HG03196 (cell line): Measurements from ENCODE around the gene RBM20.

Experiments used
- ATAC-seq: cut with Tn5 transposase; IDR thresholded peaks from one replicate; pipeline ENCODE4 v1.9.1; 2021; ENCODE audit not compliant: unreplicated experiment

The RBM20 gene

GRCh38 chr10:110845756-110846620 lies 201.9 kb downstream of the RBM20 start:
- no peak for ATAC-seq

DNA sequence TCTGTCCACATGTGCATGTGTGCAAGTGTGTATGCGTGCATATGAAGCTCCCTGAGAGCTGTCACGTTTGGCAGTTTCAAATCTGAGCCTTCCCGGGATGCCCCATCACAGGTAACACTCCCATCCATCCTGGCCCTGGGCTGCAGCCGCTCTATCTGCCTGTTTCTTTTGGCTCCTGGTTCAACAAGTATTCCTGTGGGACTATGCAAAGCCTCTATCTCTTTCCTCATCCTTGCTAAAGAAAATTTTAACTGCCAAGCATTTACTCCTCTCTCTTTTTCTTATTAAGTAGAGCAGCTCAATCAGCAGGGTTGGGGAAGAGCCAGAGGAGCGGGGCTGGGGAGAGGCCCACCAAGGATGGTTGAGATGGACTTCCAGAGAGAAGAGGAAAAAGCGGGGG lies 203.2 kb downstream of the RBM20 start:
- no peak for ATAC-seq

DNA sequence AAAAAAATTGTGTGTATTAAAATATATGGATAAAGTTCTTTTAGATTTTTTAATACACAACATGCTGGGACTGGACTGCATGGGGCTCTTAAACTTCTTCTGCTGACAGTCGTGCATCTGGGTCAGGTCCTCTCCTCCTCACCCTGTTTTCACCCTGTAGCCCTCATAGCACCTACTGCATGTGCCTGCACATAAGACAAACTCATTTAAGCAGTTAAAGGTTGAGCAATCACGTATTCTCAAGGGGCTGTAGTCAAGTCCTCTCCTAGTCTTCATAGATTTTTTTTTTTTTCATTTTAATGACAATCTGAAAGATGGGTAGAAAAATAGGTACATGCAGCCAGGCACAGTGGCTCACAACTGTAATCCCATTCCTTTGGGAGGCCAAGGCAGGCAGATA lies 204.0 kb downstream of the RBM20 start:
- no peak for ATAC-seq

GRCh38 chr10:110850099-110850498 lies 206.0 kb downstream of the RBM20 start:
- no peak for ATAC-seq

- no peak for ATAC-seq
Observed at GRCh38 chr10:110851020-110851612, 207.0 kb downstream of the RBM20 start.

DNA sequence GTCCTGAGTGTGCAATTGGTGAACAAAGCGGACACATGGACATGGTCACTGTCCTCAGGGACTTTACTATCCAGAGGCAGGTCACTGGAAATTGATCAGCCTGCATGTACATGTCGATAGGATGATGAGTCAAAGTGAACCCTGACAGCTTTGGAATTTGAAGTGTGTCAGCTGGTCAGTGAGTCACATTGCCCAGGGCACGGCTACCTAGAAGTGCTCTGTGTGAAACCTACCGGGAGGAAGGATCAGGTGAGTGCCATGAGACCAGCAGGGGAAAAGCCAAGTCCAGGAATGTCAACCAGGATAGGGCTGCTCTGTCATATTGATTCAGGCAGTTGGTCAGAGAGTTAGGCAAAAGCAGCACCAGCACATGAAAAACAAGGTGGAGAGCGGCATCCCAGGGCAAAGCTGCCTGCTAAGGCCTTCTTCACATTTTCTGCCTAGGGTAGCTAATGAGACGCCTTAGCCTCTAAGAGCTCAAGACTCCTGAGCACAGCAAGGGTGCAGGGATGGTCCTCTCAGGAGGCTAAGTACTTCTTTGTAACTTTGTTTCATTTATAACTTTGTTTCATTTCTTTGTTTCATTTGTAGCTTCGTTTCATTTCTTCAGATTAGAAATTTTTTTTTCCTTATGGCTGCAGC lies 208.2 kb downstream of the RBM20 start:
- ATAC-seq: no peak

DNA sequence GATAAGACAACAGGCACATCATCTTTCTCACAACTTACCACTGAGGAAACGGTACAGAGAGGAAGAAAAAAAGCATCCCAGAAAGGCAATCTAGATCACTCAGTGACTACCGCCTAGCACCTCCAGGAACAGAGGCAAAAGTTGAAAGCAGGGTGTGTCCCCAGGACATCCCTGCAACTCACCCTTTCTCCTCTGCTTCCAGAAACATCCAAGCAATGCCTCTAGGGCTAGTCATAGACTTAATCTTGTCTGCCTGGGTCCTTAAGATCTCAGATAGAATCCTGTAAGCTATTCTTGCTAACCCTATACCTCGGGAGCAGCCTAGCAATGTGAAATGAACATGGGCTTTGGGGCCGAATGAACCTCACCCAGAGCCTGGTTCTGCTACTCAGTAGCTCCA lies 208.8 kb downstream of the RBM20 start:
- ATAC-seq: no peak

DNA sequence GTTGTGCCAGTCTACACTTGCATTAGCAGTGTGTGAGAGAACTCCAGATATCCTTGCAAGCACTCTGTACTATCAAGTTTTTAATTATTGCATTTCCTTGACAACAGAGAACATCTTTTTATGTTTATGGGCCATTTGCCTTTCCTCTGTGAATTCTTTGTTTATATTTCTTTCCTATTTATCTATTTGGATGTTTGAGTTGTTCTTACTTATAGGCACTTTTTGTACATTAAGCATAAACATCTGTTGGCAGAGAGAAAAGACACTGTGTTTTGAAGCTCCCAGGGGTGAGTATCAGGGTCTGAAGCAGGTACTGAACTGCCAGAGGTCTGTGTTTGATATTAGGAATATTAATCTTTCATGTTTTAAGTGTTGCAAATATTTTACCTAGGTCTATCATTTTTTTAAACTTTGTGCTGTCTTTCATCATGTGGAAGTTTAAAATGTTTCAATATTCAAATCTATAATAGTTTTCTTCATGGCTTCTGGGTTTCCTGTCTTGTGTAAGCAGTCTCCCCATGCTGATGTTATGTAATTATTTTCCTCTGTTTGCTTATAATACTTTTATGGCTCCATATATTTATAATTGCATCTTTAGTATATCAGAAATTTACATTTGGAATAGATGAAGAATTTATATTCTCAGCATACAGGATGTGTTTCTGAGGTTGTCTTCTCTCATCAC lies 209.9 kb downstream of the RBM20 start:
- no peak for ATAC-seq

GRCh38 chr10:110857265-110858171 lies 213.4 kb downstream of the RBM20 start:
- peak; percentile 31 for ATAC-seq

DNA sequence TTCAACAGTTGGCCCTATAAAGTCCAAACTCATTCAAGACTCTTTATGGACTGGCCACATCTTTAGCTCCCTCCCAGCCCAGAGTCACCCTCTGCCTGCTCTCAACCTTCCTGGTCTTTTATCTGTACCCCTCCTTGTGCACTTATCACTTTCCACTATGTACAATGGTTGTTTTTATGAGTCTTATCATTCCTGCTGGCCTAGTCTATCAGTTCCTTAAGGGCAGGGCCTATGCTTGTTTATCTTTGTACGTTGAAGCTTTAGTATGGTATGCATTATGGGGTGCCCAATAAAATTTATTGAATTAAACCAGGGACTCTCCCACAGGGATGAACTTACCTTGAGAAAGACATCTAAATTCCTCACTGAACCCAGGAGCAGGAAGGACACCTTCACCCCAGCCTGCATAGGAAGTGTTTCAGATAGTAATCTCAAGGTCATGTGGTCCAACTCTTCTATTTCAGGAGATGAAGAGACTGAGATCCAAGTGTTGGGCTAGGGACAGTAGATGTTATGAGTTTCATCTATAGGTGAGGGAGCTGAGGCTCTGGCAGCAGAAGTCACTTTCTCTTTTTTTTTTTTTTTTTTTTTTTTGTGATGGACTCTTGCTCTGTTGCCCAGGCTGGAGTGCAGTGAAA lies 214.3 kb downstream of the RBM20 start:
- no peak for ATAC-seq

DNA sequence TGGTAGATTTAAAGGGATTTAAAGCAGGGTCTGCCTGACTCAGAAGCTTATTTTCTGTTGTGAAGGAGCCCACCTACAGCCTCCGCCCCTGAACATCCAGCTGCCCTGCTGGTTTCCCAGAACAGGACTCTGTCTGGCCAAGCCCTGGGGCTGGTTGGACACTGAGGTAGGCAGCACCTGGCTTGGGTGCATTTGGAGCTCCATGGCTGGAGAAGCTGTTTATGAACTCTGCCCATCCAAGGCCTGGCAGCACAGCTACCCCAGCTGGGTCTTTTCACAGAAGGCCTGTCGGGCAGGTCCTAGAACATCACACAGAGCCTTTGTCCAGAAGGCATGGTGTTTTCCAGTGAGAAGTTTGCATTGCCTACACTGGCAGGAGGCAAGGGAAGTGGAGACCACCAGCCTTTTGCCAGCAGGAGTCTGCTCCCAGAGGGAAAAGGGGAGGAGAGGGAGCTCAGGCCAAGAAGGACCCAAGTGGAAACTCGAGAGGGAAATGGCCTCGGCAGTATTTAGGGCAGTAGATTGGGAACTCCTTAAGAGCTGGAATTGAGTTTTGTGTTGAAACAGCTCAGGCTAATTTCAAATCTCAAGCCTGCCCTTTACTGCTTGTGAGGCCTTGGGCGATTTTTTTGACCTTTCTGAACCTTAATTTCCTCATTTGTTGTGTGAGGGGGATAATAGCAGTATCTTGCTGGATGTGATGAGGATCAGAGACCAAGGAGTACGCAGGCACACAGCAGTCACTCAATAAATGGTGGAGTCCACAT lies 215.3 kb downstream of the RBM20 start:
- ATAC-seq: no peak

DNA sequence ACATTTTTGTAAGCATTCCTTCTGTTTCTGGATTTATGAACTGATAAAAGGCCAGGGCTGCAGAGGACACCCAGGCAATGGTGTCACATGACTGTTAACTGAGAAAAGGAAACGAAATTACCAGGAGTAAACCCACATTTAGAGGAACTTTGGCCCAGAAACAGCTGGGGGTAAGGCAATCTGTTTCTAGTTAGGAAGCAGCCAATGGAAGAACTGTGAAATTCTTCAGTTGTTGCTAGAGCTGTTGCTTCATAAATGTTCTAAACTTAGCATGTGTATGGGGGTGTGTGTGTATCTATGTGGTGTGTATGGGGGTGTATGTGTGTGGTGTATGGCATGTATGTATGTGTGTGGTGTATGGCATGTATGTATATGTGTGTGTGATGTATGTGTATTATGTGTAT lies 215.8 kb downstream of the RBM20 start:
- ATAC-seq: no peak

DNA sequence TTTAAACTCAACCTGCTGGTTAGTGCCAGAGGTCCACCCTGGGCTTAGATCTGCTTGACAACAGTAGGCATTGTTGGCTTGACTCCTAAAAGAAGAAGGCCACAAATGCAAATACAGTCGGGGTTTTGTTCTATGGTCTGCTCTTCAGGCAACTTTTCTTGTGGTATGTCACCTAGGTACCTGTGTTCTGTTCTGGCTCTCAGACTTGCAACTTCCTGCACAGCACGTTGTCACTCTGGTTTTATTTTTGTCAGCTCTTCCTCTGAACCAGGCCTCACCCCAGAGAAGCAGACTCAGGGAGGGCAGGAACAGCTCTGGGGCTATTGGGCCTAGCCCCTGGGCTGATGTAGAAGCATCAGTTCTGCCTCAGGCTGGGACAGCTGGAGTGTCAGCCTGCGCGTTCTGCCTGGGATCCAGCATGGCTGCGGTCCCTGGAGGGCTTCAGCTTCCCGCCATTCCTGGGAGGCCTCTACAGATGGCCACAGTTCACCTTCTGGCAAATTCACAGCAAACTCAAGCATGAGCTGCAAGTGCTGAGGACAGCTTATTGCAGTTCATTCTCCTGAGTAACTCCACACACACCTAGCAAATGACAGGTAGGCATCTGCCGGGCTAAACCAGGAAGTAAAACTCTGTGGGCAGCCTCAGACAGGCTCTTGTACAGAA lies 216.6 kb downstream of the RBM20 start:
- ATAC-seq: peak; percentile 39

- ATAC-seq: no peak
Observed at GRCh38 chr10:110861476-110861875, 217.3 kb downstream of the RBM20 start.

DNA sequence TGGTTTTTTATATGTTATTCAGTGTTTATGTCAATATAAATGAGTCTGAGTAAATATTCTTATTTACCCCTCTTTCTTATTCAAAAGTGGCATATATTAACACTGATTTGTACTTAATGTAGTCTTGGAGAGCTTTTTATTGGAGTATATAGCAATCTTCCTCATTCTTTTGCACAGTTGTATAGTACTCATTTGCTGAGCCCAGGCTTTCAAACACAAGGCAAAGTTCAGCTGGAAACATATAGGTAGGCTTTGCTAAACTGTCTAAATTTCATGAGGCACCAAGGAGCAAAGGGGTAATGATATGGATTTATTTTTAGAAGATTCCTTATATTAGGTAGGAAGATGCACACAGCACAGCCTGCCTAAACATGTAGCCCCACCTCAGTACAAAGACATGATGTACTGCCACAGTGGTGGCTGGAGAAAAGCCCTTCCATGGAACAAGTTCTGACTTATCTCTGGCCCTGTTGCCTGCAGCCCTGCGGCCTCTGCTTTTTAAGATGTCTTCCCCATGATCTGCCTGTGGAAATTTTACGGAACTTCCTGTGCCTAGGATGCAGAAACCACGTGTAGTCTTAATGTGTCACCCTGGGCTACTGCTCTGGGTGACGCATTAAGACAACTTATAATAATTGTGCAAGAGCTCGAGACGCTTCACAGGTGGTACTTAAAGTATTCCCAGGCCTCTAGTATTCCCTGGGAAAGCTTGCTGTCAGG lies 218.0 kb downstream of the RBM20 start:
- ATAC-seq: no peak

DNA sequence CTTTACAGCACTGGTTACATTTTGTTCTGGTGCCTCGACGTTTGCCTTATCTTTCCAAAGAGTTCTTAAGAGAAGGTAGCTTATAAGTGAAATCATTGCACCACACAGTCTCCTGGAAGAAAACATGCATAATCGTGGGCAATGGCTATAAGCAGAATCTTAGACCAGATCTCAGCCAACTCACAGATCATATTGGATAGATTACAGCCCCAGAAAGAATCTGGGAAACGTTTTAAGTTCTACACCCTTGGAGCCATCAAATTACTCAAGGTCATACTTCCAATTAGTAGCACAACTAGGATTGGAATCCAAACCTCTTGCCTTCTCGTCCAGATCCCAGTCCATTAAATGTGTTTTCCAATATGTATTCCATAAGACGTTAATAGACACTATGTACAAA lies 218.8 kb downstream of the RBM20 start:
- ATAC-seq: no peak

- ATAC-seq: no peak
Observed at GRCh38 chr10:110863361-110863760, 219.2 kb downstream of the RBM20 start.

- no peak for ATAC-seq
Observed at GRCh38 chr10:110863956-110864355, 219.8 kb downstream of the RBM20 start.
